ENCODE results near the gene JAG2.

Gene JAG2

GRCh38 chr14:105187116-105187515 is 18.5 kb upstream of the JAG2 start:
- no peak for ATAC-seq
- no peak for TF ChIP-seq PATZ1 (CRISPR knock-in tag; IDR thresholded peaks at IDR 0.05; ENCODE audit: borderline replicate concordance)
- TF ChIP-seq TSHZ2 (CRISPR knock-in tag; IDR thresholded peaks at IDR 0.05), result no peak
- no peak for TF ChIP-seq ZNF70 (CRISPR knock-in tag; IDR thresholded peaks at IDR 0.05)
- no peak for TF ChIP-seq TOX (CRISPR knock-in tag; IDR thresholded peaks at IDR 0.05; ENCODE audit: borderline replicate concordance)
- no peak for TF ChIP-seq ZNF8 (CRISPR knock-in tag; IDR thresholded peaks at IDR 0.05)
- no peak for TF ChIP-seq OSR1 (CRISPR knock-in tag; IDR thresholded peaks at IDR 0.05)
- no peak for TF ChIP-seq ZFP30 (CRISPR knock-in tag; IDR thresholded peaks at IDR 0.05)
- TF ChIP-seq SNAI2 (CRISPR knock-in tag; IDR thresholded peaks at IDR 0.05), result no peak
- TF ChIP-seq ARNTL (CRISPR knock-in tag; IDR thresholded peaks at IDR 0.05; ENCODE audit: borderline replicate concordance, low read depth), result no peak
- TF ChIP-seq ZC3H10 (CRISPR knock-in tag; IDR thresholded peaks at IDR 0.05), result no peak
- TF ChIP-seq ZFP3 (CRISPR knock-in tag; IDR thresholded peaks at IDR 0.05), result no peak
- no peak for TF ChIP-seq ESRRG (CRISPR knock-in tag; IDR thresholded peaks at IDR 0.05)
- TF ChIP-seq POU6F1 (CRISPR knock-in tag; IDR thresholded peaks at IDR 0.05; ENCODE audit: borderline replicate concordance, low read depth), result no peak
- no peak for TF ChIP-seq GLIS3 (CRISPR knock-in tag; IDR thresholded peaks at IDR 0.05)
- TF ChIP-seq PPARA (CRISPR knock-in tag; IDR thresholded peaks at IDR 0.05; ENCODE audit: borderline replicate concordance), result no peak
- no peak for TF ChIP-seq CREB5 (CRISPR knock-in tag; IDR thresholded peaks at IDR 0.05; ENCODE audit: low read depth)

GRCh38 chr14:105185973-105186372 is 17.4 kb upstream of the JAG2 start:
- no peak for TF ChIP-seq PATZ1 (CRISPR knock-in tag; IDR thresholded peaks at IDR 0.05; ENCODE audit: borderline replicate concordance)
- no peak for TF ChIP-seq ZFP3 (CRISPR knock-in tag; IDR thresholded peaks at IDR 0.05)
- no peak for TF ChIP-seq ZNF565 (CRISPR knock-in tag; conservative IDR thresholded peaks at IDR 0.05; ENCODE audit: low read depth)
- TF ChIP-seq POU6F1 (CRISPR knock-in tag; IDR thresholded peaks at IDR 0.05; ENCODE audit: borderline replicate concordance, low read depth), result no peak
- ATAC-seq, result no peak

GRCh38 chr14:105185001-105185400 is 16.4 kb upstream of the JAG2 start:
- no peak for TF ChIP-seq ZFP30 (CRISPR knock-in tag; IDR thresholded peaks at IDR 0.05)
- no peak for ATAC-seq
